ENCODE measurements around the gene PTPRD. TPM values are rescaled to one million over a fixed set of nuclear protein-coding genes. Genes with fewer than 3 reads are reported as not detected.
"Not testable (repeated sequence)": the region's sequence is repeated elsewhere in the genome, so short reads cannot be mapped to it uniquely, and the experiment has no call there.

PTPRD gene
- total RNA-seq, 3 donors from 2014 or later = 0.26 to 0.49 (median 0.28) TPM

DNA sequence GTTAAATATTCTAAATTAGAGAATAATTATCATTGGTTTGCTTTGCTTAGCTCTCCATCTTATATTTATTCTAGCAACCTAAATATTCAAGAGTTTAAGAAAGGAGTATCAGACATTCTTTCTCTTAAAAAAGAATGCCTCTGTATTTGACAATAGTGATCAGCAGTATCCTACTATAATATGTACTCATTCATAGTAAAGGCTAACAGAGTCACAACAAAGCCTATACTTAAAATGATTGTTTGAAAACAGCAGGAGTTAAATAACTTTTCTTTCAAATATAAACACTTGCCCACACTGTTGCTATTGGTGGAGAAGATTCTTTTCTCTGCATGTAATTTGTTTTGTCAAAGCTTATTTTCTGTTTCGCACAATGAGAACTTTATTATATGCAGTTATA, 178.4 kb downstream of the PTPRD start:
- Mint-ChIP-seq H3K27me3 (ENCODE audit: low read depth) (no peaks in the 10 kb centered on the region), H3K4me3 (no peak overlapping the region), H3K4me1 (ENCODE audit: low read depth) (no peaks in the 10 kb centered on the region), H3K9me3 (peaks cover 8% of the 10 kb centered on the region), H3K36me3 (ENCODE audit: insufficient read depth) (no peaks in the 10 kb centered on the region)
- DNase-seq (no peak), ATAC-seq (no peak)

DNA sequence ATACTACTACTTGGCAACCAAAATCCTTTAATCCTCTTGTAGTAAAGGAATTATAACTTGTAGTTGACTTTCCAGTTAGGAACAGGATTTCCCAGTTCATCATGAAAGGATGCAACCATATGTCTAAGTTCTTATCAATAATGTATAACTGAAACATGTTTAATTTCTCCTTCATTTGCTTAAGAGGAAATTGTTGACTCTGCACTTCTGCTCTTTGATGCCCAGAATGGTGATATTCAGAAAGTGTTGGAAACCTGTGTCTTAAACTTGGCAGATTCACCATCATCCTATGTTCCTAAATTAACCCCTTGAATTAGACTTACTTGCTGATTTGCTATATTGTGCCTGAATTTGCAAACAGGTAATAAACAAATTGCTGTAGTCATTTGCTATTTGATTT, 201.5 kb downstream of the PTPRD start:
- peaks cover 30% of the 10 kb centered on the region for H3K9me3 Mint-ChIP-seq
- DNase-seq (no peak), ATAC-seq (no peak)
- H3K4me1 Mint-ChIP-seq (ENCODE audit: low read depth) = no peaks in the 10 kb centered on the region
- no peak overlapping the region for H3K4me3 Mint-ChIP-seq
- no peaks in the 10 kb centered on the region for H3K27me3 Mint-ChIP-seq (ENCODE audit: low read depth)
- H3K36me3 Mint-ChIP-seq (ENCODE audit: insufficient read depth) = no peaks in the 10 kb centered on the region

DNA sequence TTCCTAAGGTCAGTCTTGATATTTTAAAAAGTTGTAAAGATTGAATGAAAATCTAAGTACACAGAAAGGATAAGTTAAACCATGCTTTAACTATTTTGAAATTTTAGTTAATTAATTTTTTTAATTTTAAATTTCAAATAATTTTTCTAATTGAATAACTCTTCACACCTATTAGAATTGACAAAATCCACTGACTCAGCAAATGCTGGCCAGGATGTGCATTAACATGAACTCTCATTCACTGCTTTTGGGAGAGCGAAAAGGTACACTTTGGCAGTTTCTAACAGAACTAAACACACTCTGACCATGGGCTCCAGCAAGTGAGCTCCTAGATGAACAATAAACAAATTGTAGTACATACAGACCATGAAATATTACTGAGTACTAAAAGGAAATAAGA, 209.5 kb downstream of the PTPRD start:
- H3K4me1 Mint-ChIP-seq (ENCODE audit: low read depth) = no peaks in the 10 kb centered on the region
- ATAC-seq (no peak), DNase-seq (no peak)
- no peaks in the 10 kb centered on the region for H3K36me3 Mint-ChIP-seq (ENCODE audit: insufficient read depth)
- no peaks in the 10 kb centered on the region for H3K27me3 Mint-ChIP-seq (ENCODE audit: low read depth)
- peaks cover 21% of the 10 kb centered on the region for H3K9me3 Mint-ChIP-seq
- H3K4me3 Mint-ChIP-seq = no peak overlapping the region

DNA sequence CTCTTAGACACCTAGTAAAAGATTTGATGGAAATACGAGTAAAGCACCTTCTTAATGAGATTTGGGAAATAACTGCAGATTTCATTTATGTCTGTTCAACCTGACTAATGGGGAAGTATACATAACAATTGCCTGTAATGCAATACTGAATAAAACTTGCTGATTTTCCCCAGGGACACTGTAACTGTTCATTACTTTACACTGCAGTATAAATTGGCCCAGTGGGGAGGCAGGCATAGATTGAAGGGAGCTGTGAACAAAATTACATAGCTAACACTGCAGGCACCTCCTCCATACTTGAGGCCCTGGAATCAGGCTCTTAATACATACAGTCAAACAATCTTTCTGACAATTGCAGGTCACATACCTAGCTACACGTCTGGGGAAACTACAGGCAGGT, 216.2 kb downstream of the PTPRD start:
- ATAC-seq = no peak
- Mint-ChIP-seq H3K4me3 (no peak overlapping the region), H3K9me3 (peaks cover 4% of the 10 kb centered on the region)

DNA sequence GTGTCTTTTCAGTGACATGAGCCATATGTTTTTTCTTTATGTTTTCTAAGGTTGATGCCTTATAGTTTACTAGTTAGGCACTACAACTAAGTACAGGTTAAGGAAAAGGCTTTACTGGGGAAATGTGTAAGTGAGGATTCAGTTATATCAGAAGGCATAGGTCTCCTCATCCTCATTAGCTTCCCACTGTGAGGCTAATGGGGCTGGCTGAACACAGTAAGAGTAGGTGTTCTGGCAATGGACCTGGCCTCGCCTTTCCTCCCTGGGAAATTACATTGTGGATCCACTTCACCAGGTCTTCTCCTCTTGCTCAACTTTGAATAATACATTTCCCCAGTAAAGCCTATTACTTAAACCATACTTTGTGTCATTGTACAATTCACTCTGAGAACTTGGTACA, 225.5 kb downstream of the PTPRD start:
- Mint-ChIP-seq H3K4me1 (ENCODE audit: low read depth) (no peaks in the 10 kb centered on the region), H3K4me3 (no peak overlapping the region), H3K9me3 (peaks cover 12% of the 10 kb centered on the region), H3K36me3 (ENCODE audit: insufficient read depth) (no peaks in the 10 kb centered on the region), H3K27me3 (ENCODE audit: low read depth) (no peaks in the 10 kb centered on the region)
- DNase-seq = no peak
- ATAC-seq = no peak

More for the DNA sequence above, 216.2 kb downstream of the PTPRD start:
- H3K4me1 Mint-ChIP-seq (ENCODE audit: low read depth) = no peaks in the 10 kb centered on the region
- no peak for DNase-seq
- no peaks in the 10 kb centered on the region for H3K27me3 Mint-ChIP-seq (ENCODE audit: low read depth)
- H3K36me3 Mint-ChIP-seq (ENCODE audit: insufficient read depth) = no peaks in the 10 kb centered on the region

DNA sequence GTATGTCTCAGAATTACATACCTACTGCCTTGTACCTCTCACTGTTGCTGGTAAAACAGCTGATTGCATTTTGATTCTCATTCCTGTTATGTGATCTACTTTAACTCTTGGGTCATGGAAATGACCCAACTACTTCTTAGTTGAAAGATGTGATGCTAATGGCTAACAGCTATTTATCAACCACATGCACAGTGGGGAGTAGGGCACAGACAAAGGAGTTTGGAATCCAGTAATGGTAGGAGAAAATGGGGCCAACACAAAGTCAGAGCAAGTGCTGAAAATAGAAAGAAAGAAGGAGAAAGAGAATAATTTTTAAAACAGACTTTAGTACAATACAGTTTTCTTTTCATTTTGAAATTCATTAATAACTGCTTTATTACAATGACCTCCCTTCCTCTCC, 241.0 kb downstream of the PTPRD start:
- Mint-ChIP-seq H3K4me1 (ENCODE audit: low read depth) (no peaks in the 10 kb centered on the region), H3K9me3 (peaks cover 3% of the 10 kb centered on the region), H3K4me3 (no peak overlapping the region), H3K27me3 (ENCODE audit: low read depth) (no peaks in the 10 kb centered on the region), H3K36me3 (ENCODE audit: insufficient read depth) (no peaks in the 10 kb centered on the region)
- DNase-seq (no peak), ATAC-seq (no peak)

DNA sequence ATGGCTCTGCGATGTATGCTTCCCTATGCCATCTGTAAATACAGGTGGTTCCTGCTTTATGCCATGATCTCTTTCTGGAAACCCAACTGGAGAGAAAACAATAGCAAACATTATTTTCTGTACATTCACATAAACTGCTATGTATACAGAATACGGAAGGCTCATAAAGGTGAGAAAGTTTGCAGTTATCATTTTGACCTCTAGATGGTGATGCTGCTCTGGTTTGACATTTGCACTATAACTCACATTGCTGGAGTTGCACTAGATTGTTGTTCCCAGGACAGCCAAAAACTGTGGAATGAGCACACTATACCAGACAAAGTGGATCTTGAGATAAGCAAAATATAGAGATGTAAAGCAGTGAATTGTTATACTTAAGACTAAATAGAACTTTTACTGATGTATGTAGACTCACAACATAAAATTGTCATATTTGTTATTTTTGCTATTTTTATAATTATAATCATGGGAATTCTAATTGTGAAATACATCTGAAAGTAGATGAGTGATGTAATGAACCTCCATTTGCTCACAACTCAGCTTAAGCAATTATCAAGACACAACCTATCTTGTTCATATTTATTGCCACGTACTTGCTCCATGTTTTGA, 246.5 kb downstream of the PTPRD start:
- no peaks in the 10 kb centered on the region for H3K4me1 Mint-ChIP-seq (ENCODE audit: low read depth)
- H3K9me3 Mint-ChIP-seq = peaks cover 9% of the 10 kb centered on the region
- DNase-seq = no peak
- H3K4me3 Mint-ChIP-seq = no peak overlapping the region
- H3K27me3 Mint-ChIP-seq (ENCODE audit: low read depth) = no peaks in the 10 kb centered on the region
- no peaks in the 10 kb centered on the region for H3K36me3 Mint-ChIP-seq (ENCODE audit: insufficient read depth)
- no peak for ATAC-seq

DNA sequence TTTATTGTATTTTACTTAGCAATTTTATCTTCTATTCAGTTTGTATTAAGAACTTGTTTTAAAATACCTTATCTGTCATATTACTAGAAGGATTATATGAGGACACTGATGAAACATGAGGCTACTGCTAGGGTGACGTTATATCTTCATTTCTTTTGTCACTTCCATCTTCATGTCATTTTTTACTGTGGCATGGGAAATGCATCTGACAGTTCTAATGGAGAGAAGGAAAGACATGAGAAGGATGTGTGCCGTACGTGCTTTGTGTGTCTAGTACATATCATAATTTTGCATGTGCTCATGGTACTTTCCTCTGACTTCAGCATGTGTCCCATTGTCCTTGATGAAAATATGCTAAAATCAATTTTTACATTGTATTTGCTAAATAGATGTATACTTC, 258.2 kb downstream of the PTPRD start:
- Mint-ChIP-seq H3K27me3 (ENCODE audit: low read depth) (no peaks in the 10 kb centered on the region), H3K9me3 (peaks cover 3% of the 10 kb centered on the region), H3K36me3 (ENCODE audit: insufficient read depth) (no peaks in the 10 kb centered on the region), H3K4me3 (no peak overlapping the region), H3K4me1 (ENCODE audit: low read depth) (no peaks in the 10 kb centered on the region)
- ATAC-seq (no peak), DNase-seq (no peak)

DNA sequence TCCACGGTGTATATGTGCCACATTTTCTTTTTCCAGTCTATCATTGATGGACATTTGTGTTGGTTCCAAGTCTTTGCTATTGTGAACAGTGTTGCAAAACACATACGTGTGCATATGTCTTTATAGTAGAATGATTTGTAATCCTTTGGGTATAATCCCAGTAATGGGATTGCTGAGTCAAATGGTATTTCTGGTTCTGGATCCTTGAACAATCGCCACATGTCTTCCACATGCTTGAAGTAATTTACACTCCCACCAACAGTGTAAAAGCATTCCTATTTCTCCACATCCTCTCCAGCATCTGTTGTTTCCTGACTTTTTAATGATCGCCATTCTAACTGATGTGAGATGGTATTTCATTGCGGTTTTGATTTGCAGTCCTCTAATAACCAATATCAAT, 267.2 kb downstream of the PTPRD start:
- not testable (repeated sequence) for DNase-seq; H3K36me3 Mint-ChIP-seq (ENCODE audit: insufficient read depth); ATAC-seq; H3K4me3 Mint-ChIP-seq; H3K27me3 Mint-ChIP-seq (ENCODE audit: low read depth); H3K4me1 Mint-ChIP-seq (ENCODE audit: low read depth)
- H3K9me3 Mint-ChIP-seq = peaks cover 17% of the 10 kb centered on the region

DNA sequence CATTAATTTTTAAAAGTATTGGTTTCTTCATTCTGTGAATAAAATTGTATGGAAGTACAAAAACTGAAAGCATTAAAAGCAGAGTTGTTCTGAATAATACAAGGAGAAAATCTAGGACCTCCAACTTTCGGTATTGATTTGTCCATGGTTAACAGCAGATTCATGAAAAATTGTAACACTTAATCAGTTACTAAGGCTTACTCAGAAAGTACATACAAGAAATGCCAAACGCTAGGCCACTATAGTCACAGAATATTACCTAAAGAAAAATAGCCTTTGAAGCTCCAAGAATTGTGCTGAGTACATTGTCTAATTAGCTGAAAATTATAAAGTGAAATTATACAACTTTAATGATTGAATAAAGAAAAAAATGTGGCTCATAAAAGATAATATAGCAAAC, 271.7 kb downstream of the PTPRD start:
- DNase-seq (no peak), ATAC-seq (no peak)
- Mint-ChIP-seq H3K4me1 (ENCODE audit: low read depth) (no peaks in the 10 kb centered on the region), H3K27me3 (ENCODE audit: low read depth) (no peaks in the 10 kb centered on the region), H3K36me3 (ENCODE audit: insufficient read depth) (no peaks in the 10 kb centered on the region), H3K4me3 (no peak overlapping the region), H3K9me3 (peaks cover 16% of the 10 kb centered on the region)

DNA sequence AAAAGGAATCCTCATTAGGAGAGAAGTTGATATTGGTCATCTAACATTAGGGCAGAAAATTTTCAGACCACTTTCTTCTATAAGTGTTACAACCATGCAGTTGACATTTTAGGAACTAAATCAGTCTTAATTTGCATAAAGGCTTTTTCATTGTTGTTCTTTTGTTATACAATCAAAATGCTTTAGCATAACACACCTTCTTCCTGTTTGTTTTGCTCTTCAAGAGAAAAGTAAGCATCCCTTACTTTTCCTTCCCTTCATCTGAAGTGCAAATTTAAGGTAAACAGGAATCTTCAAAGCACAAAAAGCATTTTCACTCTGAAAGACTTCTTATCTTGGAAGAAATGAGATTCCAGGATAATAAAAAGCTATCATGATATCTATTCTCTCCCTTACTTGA, 273.6 kb downstream of the PTPRD start:
- H3K36me3 Mint-ChIP-seq (ENCODE audit: insufficient read depth) = no peaks in the 10 kb centered on the region
- no peak for ATAC-seq
- no peak for DNase-seq
- no peak overlapping the region for H3K4me3 Mint-ChIP-seq
- H3K27me3 Mint-ChIP-seq (ENCODE audit: low read depth) = no peaks in the 10 kb centered on the region
- peaks cover 21% of the 10 kb centered on the region for H3K9me3 Mint-ChIP-seq
- no peaks in the 10 kb centered on the region for H3K4me1 Mint-ChIP-seq (ENCODE audit: low read depth)

DNA sequence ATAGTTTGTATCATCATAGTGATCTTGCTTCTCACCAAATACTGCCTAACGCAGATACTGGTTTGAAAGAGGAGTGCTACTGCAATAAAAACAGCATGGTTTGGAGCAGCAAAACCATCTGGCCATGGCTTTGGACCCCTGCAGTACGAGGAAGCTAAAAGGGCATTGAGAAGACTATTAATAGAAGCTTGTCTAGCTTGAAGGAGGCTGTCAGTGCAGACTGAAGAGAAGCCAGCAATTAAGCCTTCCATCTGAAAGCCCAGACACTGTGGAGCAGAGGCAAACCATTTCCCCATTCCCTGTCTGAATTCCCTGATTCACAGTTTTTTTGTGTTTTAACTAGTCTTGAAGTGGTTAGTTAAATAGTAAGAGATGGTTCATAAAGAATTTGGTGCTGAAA, 281.6 kb downstream of the PTPRD start:
- H3K4me1 Mint-ChIP-seq (ENCODE audit: low read depth) = no peaks in the 10 kb centered on the region
- H3K9me3 Mint-ChIP-seq = peaks cover 5% of the 10 kb centered on the region
- H3K36me3 Mint-ChIP-seq (ENCODE audit: insufficient read depth) = no peaks in the 10 kb centered on the region
- ATAC-seq = no peak
- DNase-seq = no peak
- no peak overlapping the region for H3K4me3 Mint-ChIP-seq
- no peaks in the 10 kb centered on the region for H3K27me3 Mint-ChIP-seq (ENCODE audit: low read depth)

DNA sequence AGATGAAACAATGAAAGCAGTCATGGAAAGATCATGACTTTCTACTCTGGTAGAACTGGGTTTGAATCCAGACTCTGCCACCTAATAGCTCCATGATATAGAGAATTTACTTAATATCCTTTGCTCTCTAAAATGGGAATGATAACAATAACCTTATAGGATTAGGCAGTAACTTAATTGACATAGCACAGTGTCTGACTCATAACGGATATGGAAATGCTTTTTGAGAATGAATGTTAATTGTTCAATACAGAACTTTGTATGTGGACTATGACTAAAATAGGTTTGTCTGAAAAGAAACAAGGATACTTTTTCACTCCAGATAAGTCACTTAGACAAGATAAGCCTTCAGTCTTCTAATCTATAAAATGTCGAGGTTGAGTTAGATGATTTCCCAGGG, 330.7 kb downstream of the PTPRD start:
- Mint-ChIP-seq H3K4me1 (ENCODE audit: low read depth) (no peaks in the 10 kb centered on the region), H3K4me3 (no peak overlapping the region), H3K9me3 (no peaks in the 10 kb centered on the region), H3K27me3 (ENCODE audit: low read depth) (no peaks in the 10 kb centered on the region), H3K36me3 (ENCODE audit: insufficient read depth) (no peaks in the 10 kb centered on the region)
- DNase-seq (no peak), ATAC-seq (no peak)

DNA sequence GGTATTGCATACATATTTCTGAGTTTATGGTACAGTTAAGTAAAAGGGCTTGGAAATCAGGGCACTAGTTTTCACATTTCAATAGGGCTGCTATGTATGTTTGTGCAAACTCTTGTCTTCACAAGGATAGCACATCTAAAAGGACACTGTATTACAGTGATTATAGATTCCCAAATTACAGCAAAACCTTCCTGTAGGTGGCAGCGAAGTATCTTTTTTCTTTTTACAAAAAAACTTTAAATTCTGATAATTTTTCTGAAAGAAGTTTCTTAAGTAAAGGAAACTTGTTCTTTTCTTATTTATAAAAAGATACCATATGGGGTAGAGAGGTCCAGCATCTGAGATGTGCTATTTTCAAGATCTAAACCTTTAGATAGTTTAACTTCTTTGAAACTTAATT, 337.8 kb downstream of the PTPRD start:
- Mint-ChIP-seq H3K4me3 (no peak overlapping the region), H3K9me3 (peaks cover 4% of the 10 kb centered on the region), H3K4me1 (ENCODE audit: low read depth) (no peaks in the 10 kb centered on the region), H3K36me3 (ENCODE audit: insufficient read depth) (no peaks in the 10 kb centered on the region), H3K27me3 (ENCODE audit: low read depth) (no peaks in the 10 kb centered on the region)
- DNase-seq = no peak
- no peak for ATAC-seq

DNA sequence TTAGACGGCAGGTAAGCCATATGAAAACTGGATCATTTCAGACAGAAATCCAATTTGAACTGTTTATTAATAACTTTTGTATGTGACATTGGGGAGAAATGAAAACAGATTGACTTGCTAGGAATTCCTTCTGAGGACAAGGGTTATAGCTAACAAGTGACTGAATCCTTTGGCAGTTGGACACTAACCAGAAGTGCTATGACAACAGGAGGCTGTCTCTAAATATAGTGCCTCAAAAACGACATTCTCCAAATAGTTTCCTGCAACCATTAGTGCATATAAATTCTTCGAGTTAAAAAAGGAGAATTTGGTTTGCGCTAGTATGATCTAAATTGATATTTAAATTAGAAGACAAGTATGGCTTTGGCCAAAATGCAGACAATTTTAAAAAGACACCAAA, 338.6 kb downstream of the PTPRD start:
- DNase-seq (no peak), ATAC-seq (no peak)
- H3K4me1 Mint-ChIP-seq (ENCODE audit: low read depth) = no peaks in the 10 kb centered on the region
- H3K9me3 Mint-ChIP-seq = peaks cover 4% of the 10 kb centered on the region
- H3K36me3 Mint-ChIP-seq (ENCODE audit: insufficient read depth) = no peaks in the 10 kb centered on the region
- no peaks in the 10 kb centered on the region for H3K27me3 Mint-ChIP-seq (ENCODE audit: low read depth)
- H3K4me3 Mint-ChIP-seq = no peak overlapping the region

DNA sequence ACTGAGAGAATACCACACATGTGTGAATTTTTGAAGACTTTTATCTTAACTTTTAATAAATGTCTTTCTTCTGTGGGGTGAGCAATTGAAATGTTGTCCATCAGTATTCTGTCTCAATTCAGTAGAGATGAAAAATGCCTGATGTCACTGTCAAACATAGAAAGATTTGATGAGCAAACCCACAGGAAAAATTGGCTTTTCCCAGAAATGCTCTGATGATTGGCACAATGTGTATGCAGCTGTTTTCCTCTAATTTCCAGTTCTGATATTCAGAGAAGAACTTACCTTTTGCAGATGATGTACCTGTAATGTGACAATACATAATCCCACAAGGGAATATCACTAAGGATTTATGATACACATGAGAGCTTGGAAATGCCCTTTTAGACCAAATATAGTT, 340.0 kb downstream of the PTPRD start:
- H3K4me3 Mint-ChIP-seq = no peak overlapping the region
- no peaks in the 10 kb centered on the region for H3K36me3 Mint-ChIP-seq (ENCODE audit: insufficient read depth)
- peaks cover 7% of the 10 kb centered on the region for H3K9me3 Mint-ChIP-seq
- DNase-seq = no peak
- H3K4me1 Mint-ChIP-seq (ENCODE audit: low read depth) = no peaks in the 10 kb centered on the region
- no peaks in the 10 kb centered on the region for H3K27me3 Mint-ChIP-seq (ENCODE audit: low read depth)
- no peak for ATAC-seq

Measured in activated T-cell treated with anti-CD3 and anti-CD28 coated beads, Interleukin-2, amount 50 U/mL, for 4 hours (primary cell).